NCI-H2029 treated with DMSO at 0.1 percent for 48 hours (cell line): Measurements from ENCODE around the gene TEAD3.
"Not testable (repeated sequence)": the region's sequence is repeated elsewhere in the genome, so short reads cannot be mapped to it uniquely, and the experiment has no call there.

Experiments
- DNase-seq: peaks from one replicate; lab custom pipeline; 2025; lab: John Stamatoyannopoulos, UW

Gene TEAD3

DNA sequence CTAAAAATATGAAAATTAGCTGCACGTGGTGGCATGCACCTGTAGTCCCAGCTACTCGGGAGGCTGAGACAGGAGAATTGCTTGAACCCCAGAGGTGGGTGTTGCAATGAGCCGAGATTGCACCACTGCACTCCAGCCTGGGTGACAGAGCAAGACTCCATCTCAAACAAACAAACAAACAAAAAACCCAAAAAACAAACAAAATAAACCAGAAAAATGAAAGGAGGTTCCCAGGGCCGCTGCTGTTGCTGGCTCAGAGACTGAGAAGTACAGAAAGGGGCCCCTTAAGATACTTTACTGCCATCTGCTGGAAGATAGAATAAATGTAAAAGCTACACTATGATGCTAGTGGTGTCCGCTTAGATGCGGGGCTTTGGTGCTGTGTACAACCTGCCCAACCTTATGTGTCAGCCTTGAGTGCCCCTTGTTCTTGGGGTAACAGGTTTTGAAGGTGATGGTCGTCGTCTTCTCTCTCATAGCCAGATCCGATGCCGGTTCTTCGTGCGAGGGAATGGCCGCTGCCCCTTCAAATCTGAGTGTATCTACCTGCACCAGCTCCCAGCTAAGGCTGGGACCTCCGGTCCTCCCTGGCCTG, 47.5 kb downstream of the TEAD3 start:
- peak; percentile 91 for DNase-seq

GRCh38 chr6:35448191-35448590, 48.7 kb downstream of the TEAD3 start:
- no peak for DNase-seq

- no peak for DNase-seq
These were observed 51.2 kb downstream of the TEAD3 start for GRCh38 chr6:35445691-35446090.

DNA sequence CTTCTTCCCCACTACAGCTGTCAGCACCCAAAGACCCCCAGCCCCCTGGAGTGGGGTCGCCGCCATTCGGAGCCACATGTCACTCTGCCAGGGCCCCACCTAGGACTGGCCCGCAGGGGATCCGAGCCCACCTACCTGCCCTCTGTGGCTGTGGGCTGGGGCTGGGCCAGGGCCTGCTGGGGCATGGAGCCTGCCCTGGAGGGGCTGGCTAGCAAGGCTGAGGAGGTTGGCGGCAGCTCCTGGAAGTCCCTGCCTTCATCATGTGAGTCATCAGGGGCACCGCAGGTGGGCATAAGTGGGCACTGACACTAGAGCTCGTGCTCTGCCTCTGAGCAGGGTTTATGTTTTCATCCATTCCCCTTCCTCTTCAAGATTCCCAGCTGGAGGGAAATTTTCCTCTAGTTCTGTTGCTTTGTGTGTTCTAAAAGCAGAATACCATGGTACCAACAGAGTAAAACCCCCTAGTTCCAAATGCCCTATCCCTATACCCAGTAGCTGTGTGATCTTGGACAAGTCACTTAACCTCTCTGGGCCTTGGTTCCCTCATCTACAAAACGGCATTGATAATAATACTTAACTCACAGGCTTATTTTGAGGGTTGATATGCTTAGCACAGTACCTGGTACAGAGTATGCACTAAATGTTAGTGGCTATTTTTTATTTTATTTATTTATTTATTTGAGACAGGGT, 53.4 kb downstream of the TEAD3 start:
- no peak for DNase-seq

- no peak for DNase-seq
These were observed 54.2 kb downstream of the TEAD3 start for GRCh38 chr6:35442693-35443092.

- DNase-seq: no peak
These were observed 55.2 kb downstream of the TEAD3 start for GRCh38 chr6:35441642-35442041.

GRCh38 chr6:35441205-35441604, 55.7 kb downstream of the TEAD3 start:
- no peak for DNase-seq

- no peak for DNase-seq
These were observed 57.6 kb downstream of the TEAD3 start for GRCh38 chr6:35439308-35439707.

DNA sequence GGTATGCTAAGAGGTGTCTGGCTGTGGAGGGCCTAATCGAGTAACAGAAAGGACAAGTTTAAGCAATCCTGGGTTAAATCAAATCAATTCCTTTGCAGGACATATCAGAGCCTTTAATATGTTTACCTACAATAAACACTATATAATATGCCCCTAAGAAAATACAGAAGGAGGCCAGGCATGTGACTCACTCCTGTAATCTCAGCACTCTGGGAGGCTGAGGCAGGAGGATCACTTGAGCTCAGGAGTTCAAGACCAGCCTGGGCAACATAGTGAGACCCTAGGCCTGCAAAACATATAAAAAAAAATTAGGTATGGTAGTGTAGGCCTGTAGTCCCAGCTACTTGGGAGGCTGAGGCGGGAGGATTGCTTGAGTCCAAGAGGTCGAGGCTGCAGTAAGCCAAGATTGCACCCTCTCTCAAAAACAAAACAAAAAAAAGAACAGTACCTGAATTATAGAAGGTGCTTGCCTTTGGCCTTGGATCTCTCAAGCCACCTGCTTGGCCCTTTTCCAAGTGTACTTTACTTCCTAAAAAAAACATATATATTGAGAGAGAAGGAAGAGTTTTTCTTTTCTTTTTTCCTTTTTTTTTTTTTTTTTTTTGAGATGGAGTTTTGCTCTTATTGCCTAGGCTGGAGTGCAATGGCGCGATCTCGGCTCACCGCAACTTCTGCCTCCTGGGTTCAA, 58.4 kb downstream of the TEAD3 start:
- not testable (repeated sequence) for DNase-seq

DNA sequence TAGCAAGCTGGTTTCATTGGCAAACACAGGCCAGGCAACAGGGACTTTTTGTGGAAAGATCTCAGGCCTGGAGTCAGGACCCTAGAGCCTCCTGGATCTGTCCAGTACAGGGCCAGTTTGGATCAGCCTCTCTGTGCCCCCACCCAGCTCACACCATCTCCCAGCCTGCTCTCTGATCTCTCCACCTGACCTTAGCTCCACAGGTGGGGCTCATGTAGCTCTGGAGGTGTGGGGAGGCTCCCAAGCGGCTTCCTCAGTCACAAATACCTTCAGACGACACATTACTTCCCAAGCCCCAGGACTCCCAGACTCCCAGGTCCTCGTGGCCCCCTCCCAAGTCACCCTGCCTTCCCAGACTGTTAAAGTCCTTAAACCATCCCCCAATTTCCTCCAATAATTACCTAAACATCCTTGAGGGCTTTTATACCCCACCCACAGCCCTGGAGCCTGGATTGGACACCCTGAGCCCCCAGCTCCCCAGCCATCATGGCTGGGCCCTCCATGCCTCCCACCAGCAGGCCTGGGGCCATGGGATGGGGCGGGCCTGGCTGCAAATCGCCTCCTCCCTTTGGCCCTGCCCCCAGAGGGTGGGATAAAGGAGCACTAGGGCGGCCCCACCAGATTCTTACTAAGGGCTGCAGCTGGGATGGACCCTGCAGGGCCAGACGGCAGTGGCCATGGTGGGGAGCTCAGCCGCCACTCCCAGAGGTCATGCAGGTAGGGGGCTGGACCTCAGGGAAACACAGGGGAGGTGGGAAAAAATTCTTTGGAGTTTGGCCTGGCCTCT, 60.6 kb downstream of the TEAD3 start:
- DNase-seq: no peak

DNA sequence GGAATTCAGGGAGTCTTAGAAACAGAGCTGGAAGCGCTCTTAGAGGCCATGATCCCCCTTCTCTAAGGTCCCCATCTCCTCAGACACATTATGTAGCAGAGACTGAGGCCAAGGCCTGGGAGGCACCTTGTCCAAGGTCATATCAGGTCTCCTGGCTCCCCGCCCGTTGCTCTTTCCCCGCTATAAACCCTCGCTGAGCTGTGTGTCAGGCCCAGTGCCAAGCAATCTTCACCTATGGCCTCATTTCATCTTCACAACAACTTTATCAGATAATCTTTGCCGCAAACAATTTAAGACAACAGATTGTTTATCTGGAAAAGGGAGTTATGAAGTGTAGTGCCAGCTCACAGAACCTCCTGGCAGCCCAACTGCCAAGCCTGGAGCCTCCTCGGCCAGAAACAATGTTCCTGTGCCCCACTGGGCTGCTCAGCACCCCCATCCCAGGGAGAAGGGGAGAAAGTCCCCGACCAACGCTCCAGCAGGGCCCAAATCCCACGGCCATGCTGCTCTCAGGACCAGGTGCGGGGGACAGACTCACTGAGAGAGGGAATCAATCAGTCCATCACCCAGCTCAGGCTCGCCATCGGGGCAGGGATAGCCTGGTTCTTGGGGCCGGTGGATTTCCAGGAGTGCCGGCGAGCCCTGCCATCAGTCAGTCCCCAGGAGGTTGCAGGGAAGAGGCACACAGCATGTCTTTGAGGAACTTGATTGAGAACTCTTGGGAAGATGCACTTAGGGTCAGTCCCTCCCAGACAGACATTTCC, 61.6 kb downstream of the TEAD3 start:
- DNase-seq: no peak

GRCh38 chr6:35432702-35433101, 64.2 kb downstream of the TEAD3 start:
- DNase-seq: not testable (repeated sequence)

- no peak for DNase-seq
These were observed 64.6 kb downstream of the TEAD3 start for GRCh38 chr6:35432291-35432690.

GRCh38 chr6:35429463-35429862, 67.4 kb downstream of the TEAD3 start:
- DNase-seq: no peak

- DNase-seq: no peak
These were observed 68.3 kb downstream of the TEAD3 start for GRCh38 chr6:35428421-35429149.

- DNase-seq: no peak
These were observed 69.0 kb downstream of the TEAD3 start for GRCh38 chr6:35427851-35428321.

DNA sequence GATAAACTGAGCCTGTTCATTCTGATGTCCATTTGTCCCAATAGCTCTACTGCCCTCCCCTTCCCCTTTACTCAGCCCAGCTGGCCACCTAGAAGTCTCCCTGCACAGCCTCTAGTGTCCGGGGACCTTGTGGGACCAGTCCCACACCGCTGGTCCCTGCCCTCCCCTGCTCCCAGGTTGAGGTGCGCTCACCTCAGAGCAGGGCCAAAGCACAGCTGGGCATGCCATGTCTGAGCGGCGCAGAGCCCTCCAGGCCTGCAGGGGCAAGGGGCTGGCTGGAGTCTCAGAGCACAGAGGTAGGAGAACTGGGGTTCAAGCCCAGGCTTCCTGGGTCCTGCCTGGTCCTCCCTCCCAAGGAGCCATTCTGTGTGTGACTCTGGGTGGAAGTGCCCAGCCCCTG, 69.4 kb downstream of the TEAD3 start:
- no peak for DNase-seq

- no peak for DNase-seq
These were observed 70.8 kb downstream of the TEAD3 start for GRCh38 chr6:35426074-35426473.

DNA sequence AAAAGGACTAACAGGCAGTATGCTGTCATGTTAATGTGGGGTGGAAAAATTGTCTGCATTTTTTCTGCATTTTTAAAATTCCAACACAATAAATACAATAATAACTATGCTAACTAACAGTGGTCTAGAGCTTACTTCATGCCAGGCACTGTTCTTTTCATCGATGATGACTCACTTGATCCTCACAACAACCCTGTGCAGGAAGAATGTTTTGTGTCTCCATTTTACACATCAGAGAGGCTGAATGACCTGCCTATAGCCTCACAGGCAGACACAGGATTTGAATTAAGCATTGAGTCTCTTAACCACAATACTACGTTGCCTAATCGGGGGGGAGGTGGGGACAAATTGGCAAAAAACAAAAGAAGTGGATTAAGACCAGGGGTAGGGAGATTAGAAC, 71.6 kb downstream of the TEAD3 start:
- DNase-seq: no peak
